NB4 (cell line): ENCODE results near the gene VIPR2.

Experiments
- CTCF ChIP-seq: IDR thresholded peaks from one replicate; pipeline ENCODE4 v1.5.1; 2012; ENCODE audit warnings: low read depth, low read length
- MAX ChIP-seq: IDR thresholded peaks from 2 replicates; pipeline ENCODE4 v1.6.1; 2011; ENCODE audit warnings: low read depth, low read length
- MYC ChIP-seq: IDR thresholded peaks from 2 replicates; pipeline ENCODE4 v1.6.1; 2011; ENCODE audit warnings: low read depth, low read length
- POLR2A ChIP-seq: IDR thresholded peaks from 2 replicates; pipeline ENCODE4 v1.6.1; 2011; ENCODE audit warnings: mild to moderate bottlenecking; ENCODE audit not compliant: insufficient read length; ENCODE audit errors: extremely low read depth

- TF ChIP-seq MYC: no peak
- TF ChIP-seq CTCF: no peak
- TF ChIP-seq POLR2A: no peak
- TF ChIP-seq MAX: no peak
Measured at GRCh38 chr7:159141167-159141566, 3.5 kb downstream of the VIPR2 start.
